UCSD-AML1 (cell line): ENCODE results near the gene SAMD11.
A peak's percentile ranks its signal among the peaks of the same experiment; 100 is the strongest.
"Not testable (repeated sequence)": the region's sequence is repeated elsewhere in the genome, so short reads cannot be mapped to it uniquely, and the experiment has no call there.

Experiments
- DNase-seq: peaks from one replicate; lab custom pipeline; 2025; ENCODE audit not compliant: unreplicated experiment; lab: John Stamatoyannopoulos, UW

Gene SAMD11

GRCh38 chr1:923131-923990, at the start of gene SAMD11:
Gene SAMD11, plus strand, starts transcription at chr1:923923. Its CDS starts 509 bp downstream, at chr1:924432.
- DNase-seq, result peak; percentile 67

- not testable (repeated sequence) for DNase-seq
These were observed 47.1 kb upstream of the SAMD11 start for GRCh38 chr1:876428-877208.

- DNase-seq, result not testable (repeated sequence)
These were observed 46.3 kb upstream of the SAMD11 start for GRCh38 chr1:877209-877986.

- DNase-seq, result not testable (repeated sequence)
These were observed 43.2 kb upstream of the SAMD11 start for GRCh38 chr1:880511-880910.

- DNase-seq, result not testable (repeated sequence)
These were observed 42.8 kb upstream of the SAMD11 start for GRCh38 chr1:880915-881314.

GRCh38 chr1:886311-886710, 37.4 kb upstream of the SAMD11 start:
- no peak for DNase-seq

GRCh38 chr1:886760-887159, 37.0 kb upstream of the SAMD11 start:
- DNase-seq, result no peak

- DNase-seq, result no peak
These were observed 35.4 kb upstream of the SAMD11 start for GRCh38 chr1:888297-888696.

- DNase-seq, result not testable (repeated sequence)
These were observed 33.9 kb upstream of the SAMD11 start for GRCh38 chr1:889774-890173.

- not testable (repeated sequence) for DNase-seq
These were observed 33.5 kb upstream of the SAMD11 start for GRCh38 chr1:890234-890633.

GRCh38 chr1:890661-891060, 33.1 kb upstream of the SAMD11 start:
- no peak for DNase-seq

GRCh38 chr1:897226-897625, 26.5 kb upstream of the SAMD11 start:
- no peak for DNase-seq

GRCh38 chr1:897951-898350, 25.8 kb upstream of the SAMD11 start:
- not testable (repeated sequence) for DNase-seq

- DNase-seq, result no peak
These were observed 23.9 kb upstream of the SAMD11 start for GRCh38 chr1:899636-900317.

- DNase-seq, result no peak
These were observed 22.4 kb upstream of the SAMD11 start for GRCh38 chr1:901108-901859.

GRCh38 chr1:902802-903201, 20.9 kb upstream of the SAMD11 start:
- no peak for DNase-seq

- DNase-seq, result no peak
These were observed 20.4 kb upstream of the SAMD11 start for GRCh38 chr1:903305-903704.

GRCh38 chr1:903721-904271, 19.9 kb upstream of the SAMD11 start:
- DNase-seq, result no peak

GRCh38 chr1:904310-904950, 19.3 kb upstream of the SAMD11 start:
- DNase-seq, result peak; percentile 84
